HEK293 (cell line): ENCODE data around the gene GTPBP4.

Experiments
- CTCF ChIP-seq: fragments of 450-650 bp; formaldehyde crosslinking; IDR thresholded peaks from 2 replicates; pipeline ENCODE4 v1.5.1; 2016; ENCODE audit warnings: missing biosample characterization, missing genetic modification characterization
- SETDB1 ChIP-seq: IDR thresholded peaks from one replicate; pipeline ENCODE4 v1.6.1; 2017; ENCODE audit warnings: mild to moderate bottlenecking, low read length, moderate library complexity, mixed read lengths; ENCODE audit not compliant: insufficient read length
- SP2 ChIP-seq: fragments of 450-650 bp; formaldehyde crosslinking; IDR thresholded peaks from 2 replicates; pipeline ENCODE4 v1.5.1; 2016; ENCODE audit warnings: missing biosample characterization, missing genetic modification characterization
- ZBTB44 ChIP-seq: fragments of 450-650 bp; IDR thresholded peaks from 2 replicates; pipeline ENCODE4 v1.5.1; 2018; ENCODE audit warnings: missing biosample characterization, mild to moderate bottlenecking, missing genetic modification characterization
- ZIC2 ChIP-seq: fragments of 450-650 bp; formaldehyde crosslinking; IDR thresholded peaks from 2 replicates; pipeline ENCODE4 v1.5.1; 2016; ENCODE audit warnings: missing biosample characterization, missing genetic modification characterization
- ZNF266 ChIP-seq: fragments of 450-650 bp; formaldehyde crosslinking; IDR thresholded peaks from 2 replicates; pipeline ENCODE4 v1.5.1; 2016; ENCODE audit warnings: missing biosample characterization, missing genetic modification characterization, low read depth
- ZNF280D ChIP-seq: fragments of 450-650 bp; formaldehyde crosslinking; IDR thresholded peaks from 2 replicates; pipeline ENCODE4 v1.5.1; 2016; ENCODE audit warnings: missing biosample characterization, missing genetic modification characterization
- ZNF324 ChIP-seq: fragments of 450-650 bp; formaldehyde crosslinking; IDR thresholded peaks from 2 replicates; pipeline ENCODE4 v1.5.1; 2016; ENCODE audit warnings: missing biosample characterization, missing genetic modification characterization
- ZNF544 ChIP-seq: fragments of 450-650 bp; formaldehyde crosslinking; IDR thresholded peaks from 2 replicates; pipeline ENCODE4 v1.5.0; 2017; ENCODE audit warnings: missing biosample characterization, missing genetic modification characterization

- TF ChIP-seq CTCF (tag by site-specific recombination), result no peak
- TF ChIP-seq ZNF324 (tag by site-specific recombination), result no peak
- no peak for TF ChIP-seq SP2 (tag by site-specific recombination)
- TF ChIP-seq ZNF544 (tag by site-specific recombination), result no peak
- no peak for TF ChIP-seq ZBTB44
- TF ChIP-seq ZNF280D (tag by site-specific recombination), result no peak
- no peak for TF ChIP-seq ZIC2
- TF ChIP-seq SETDB1, result no peak
- TF ChIP-seq ZNF266 (tag by site-specific recombination), result no peak
Observed at GRCh38 chr10:1033601-1034000, 45.4 kb downstream of the GTPBP4 start.
